Fibroblast of lung (primary cell): Measurements from ENCODE around the gene FMNL3.

Experiments used
- EZH2 ChIP-seq: IDR thresholded peaks from 2 replicates; pipeline ENCODE4 v1.5.1; 2012; ENCODE audit warnings: low read length, control low read depth, mild to moderate bottlenecking; ENCODE audit errors: missing control alignments
- TF ChIP-seq, protein P1 (sequence below), 2 donors: IDR thresholded peaks in 1 of 2; conservative IDR thresholded peaks in 1 of 2; 1 replicate in 1 of 2; 2 replicates in 1 of 2; pipeline ENCODE4 v1.5.1; 2011 to 2012; ENCODE audit warnings: low read length in 2 of 2, control low read depth in 1 of 2, inconsistent platforms in 1 of 2, low read depth in 1 of 2, mild to moderate bottlenecking in 1 of 2

DNA sequence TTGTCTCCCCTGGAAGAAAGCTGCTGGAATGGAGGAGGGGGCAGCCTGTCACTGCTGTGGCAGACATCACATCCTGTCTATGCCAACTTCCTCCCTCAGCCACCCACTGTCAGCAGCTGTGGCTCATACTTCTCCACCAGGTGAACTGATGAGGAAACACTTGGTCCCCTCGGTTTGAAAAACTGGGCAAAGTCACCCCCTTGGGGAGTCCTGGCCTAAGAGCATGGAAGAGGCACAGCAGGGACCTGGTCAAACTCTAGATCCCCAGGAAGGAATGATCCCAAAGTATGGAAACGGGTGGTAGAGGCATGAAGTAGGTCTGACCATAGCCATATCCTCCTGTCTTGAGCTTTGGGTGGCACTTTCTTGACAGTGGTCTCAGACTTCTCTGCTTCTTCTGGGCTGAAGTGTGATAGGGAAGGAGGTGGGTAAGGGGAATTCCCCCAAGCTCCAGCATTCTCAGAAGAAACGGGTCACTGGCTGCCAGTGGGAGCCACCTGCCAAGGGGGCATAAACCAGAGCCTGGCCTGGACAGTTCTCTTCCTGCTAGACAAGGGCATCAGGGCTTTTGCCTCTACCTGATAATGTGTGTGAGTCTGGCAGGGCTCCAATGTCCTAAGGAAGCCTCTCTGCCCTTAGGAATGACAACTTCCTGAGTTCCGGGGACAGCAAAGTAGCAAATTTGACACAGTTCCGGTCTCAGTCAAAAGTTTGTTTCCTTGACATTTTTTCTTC, 36.0 kb downstream of the FMNL3 start:
- TF ChIP-seq, protein P1, sequence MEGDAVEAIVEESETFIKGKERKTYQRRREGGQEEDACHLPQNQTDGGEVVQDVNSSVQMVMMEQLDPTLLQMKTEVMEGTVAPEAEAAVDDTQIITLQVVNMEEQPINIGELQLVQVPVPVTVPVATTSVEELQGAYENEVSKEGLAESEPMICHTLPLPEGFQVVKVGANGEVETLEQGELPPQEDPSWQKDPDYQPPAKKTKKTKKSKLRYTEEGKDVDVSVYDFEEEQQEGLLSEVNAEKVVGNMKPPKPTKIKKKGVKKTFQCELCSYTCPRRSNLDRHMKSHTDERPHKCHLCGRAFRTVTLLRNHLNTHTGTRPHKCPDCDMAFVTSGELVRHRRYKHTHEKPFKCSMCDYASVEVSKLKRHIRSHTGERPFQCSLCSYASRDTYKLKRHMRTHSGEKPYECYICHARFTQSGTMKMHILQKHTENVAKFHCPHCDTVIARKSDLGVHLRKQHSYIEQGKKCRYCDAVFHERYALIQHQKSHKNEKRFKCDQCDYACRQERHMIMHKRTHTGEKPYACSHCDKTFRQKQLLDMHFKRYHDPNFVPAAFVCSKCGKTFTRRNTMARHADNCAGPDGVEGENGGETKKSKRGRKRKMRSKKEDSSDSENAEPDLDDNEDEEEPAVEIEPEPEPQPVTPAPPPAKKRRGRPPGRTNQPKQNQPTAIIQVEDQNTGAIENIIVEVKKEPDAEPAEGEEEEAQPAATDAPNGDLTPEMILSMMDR (conservative IDR thresholded peaks at IDR 0.05 in 1 of 2, IDR thresholded peaks at IDR 0.05 in 1 of 2; ENCODE audit: low read depth in 1 of 2, low read length in 2 of 2), result no peak
- no peak for TF ChIP-seq EZH2
